Endothelial cell of umbilical vein (primary cell): ENCODE measurements around the gene TTC33.

ENCODE experiments used
- EZH2 ChIP-seq: IDR thresholded peaks from 2 replicates; pipeline ENCODE4 v1.6.1; 2012; ENCODE audit warnings: borderline replicate concordance, low read depth, mild to moderate bottlenecking, moderate library complexity, low read length, inconsistent platforms; ENCODE audit not compliant: severe bottlenecking
- POLR2A ChIP-seq: IDR thresholded peaks from 2 replicates; pipeline ENCODE4 v1.6.1; 2012; ENCODE audit warnings: low read depth, mild to moderate bottlenecking, control low read depth, low read length
- TF ChIP-seq, protein P1 (sequence below), 2 donors: IDR thresholded peaks; 1 replicate in 1 of 2; 2 replicates in 1 of 2; pipeline ENCODE4 v1.5.1; 2011; ENCODE audit warnings: low read length in 2 of 2, mild to moderate bottlenecking in 2 of 2, moderate library complexity in 2 of 2, control low read depth in 1 of 2, inconsistent platforms in 1 of 2, low read depth in 1 of 2; ENCODE audit not compliant: insufficient read depth in 1 of 2; ENCODE audit errors: extremely low read depth in 1 of 2
- TF ChIP-seq, protein P2 (sequence below): IDR thresholded peaks from 2 replicates; pipeline ENCODE4 v1.6.1; 2011; ENCODE audit not compliant: insufficient read depth, insufficient read length

DNA sequence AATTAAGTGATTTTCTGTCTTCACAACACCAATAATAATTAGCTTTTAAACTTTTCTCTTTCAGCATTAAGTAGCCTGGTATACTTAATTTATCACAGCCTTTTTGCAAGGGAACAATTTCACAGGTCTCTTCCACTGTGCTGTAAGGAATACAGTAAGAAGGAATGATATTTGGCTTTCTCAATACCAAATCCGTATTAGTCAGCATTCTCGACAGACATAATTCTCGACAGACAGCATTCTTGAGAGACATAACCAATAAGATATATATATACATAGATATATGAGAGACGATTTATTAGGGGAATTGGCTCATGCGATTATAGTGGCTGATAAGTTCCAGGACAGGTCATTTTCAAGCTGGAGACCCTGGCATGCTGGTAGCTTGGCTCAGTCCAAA lies 24.4 kb upstream of the TTC33 start:
- TF ChIP-seq, protein P1, sequence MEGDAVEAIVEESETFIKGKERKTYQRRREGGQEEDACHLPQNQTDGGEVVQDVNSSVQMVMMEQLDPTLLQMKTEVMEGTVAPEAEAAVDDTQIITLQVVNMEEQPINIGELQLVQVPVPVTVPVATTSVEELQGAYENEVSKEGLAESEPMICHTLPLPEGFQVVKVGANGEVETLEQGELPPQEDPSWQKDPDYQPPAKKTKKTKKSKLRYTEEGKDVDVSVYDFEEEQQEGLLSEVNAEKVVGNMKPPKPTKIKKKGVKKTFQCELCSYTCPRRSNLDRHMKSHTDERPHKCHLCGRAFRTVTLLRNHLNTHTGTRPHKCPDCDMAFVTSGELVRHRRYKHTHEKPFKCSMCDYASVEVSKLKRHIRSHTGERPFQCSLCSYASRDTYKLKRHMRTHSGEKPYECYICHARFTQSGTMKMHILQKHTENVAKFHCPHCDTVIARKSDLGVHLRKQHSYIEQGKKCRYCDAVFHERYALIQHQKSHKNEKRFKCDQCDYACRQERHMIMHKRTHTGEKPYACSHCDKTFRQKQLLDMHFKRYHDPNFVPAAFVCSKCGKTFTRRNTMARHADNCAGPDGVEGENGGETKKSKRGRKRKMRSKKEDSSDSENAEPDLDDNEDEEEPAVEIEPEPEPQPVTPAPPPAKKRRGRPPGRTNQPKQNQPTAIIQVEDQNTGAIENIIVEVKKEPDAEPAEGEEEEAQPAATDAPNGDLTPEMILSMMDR (IDR thresholded peaks at IDR 0.05; ENCODE audit: extremely low read depth in 1 of 2, insufficient read depth in 1 of 2, low read depth in 1 of 2, low read length in 2 of 2): no peak
- TF ChIP-seq, protein P2, sequence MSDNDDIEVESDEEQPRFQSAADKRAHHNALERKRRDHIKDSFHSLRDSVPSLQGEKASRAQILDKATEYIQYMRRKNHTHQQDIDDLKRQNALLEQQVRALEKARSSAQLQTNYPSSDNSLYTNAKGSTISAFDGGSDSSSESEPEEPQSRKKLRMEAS: no peak
- TF ChIP-seq POLR2A: no peak
- TF ChIP-seq EZH2: no peak
